ENCODE results near the gene SSX2IP.
"Not testable (repeated sequence)": the region's sequence is repeated elsewhere in the genome, so short reads cannot be mapped to it uniquely, and the experiment has no call there.

The SSX2IP gene

GRCh38 chr1:84613887-84614286 is 76.4 kb downstream of the SSX2IP start:
- no peak for DNase-seq (ENCODE audit: low read depth)

- no peak for DNase-seq (ENCODE audit: low read depth)
These were observed 77.2 kb downstream of the SSX2IP start for GRCh38 chr1:84613026-84613425.

- DNase-seq (ENCODE audit: low read depth), result no peak
These were observed 78.5 kb downstream of the SSX2IP start for GRCh38 chr1:84611796-84612195.

GRCh38 chr1:84611091-84611490 is 79.2 kb downstream of the SSX2IP start:
- no peak for DNase-seq (ENCODE audit: low read depth)

GRCh38 chr1:84606977-84607376 is 83.3 kb downstream of the SSX2IP start:
- no peak for DNase-seq (ENCODE audit: low read depth)

GRCh38 chr1:84605157-84605556 is 85.1 kb downstream of the SSX2IP start:
- DNase-seq (ENCODE audit: low read depth), result no peak

GRCh38 chr1:84603941-84604830 is 86.1 kb downstream of the SSX2IP start:
- DNase-seq (ENCODE audit: low read depth), result no peak

GRCh38 chr1:84603223-84603622 is 87.0 kb downstream of the SSX2IP start:
- no peak for DNase-seq (ENCODE audit: low read depth)

GRCh38 chr1:84600796-84601195 is 89.5 kb downstream of the SSX2IP start:
- no peak for DNase-seq (ENCODE audit: low read depth)

GRCh38 chr1:84598846-84599741 is 91.2 kb downstream of the SSX2IP start:
- no peak for DNase-seq (ENCODE audit: low read depth)

GRCh38 chr1:84598418-84598817 is 91.8 kb downstream of the SSX2IP start:
- no peak for DNase-seq (ENCODE audit: low read depth)

GRCh38 chr1:84597011-84597410 is 93.2 kb downstream of the SSX2IP start:
- DNase-seq (ENCODE audit: low read depth), result no peak

GRCh38 chr1:84594959-84595358 is 95.3 kb downstream of the SSX2IP start:
- not testable (repeated sequence) for DNase-seq (ENCODE audit: low read depth)

Data from activated T-cell treated with anti-CD3 and anti-CD28 coated beads for 48 hours (primary cell).